ENCODE data around the gene LRMDA.
A peak's percentile ranks its signal among the peaks of the same experiment; 100 is the strongest.

- TF ChIP-seq CTCF (IDR thresholded peaks at IDR 0.05) (peak in 2 of 4 experiments; percentile 25 to 26), POLR2A (IDR thresholded peaks at IDR 0.05) (no peak)
Measured at GRCh38 chr10:76311752-76312636, 880.6 kb downstream of the LRMDA start.
